ENCODE results near the gene CYS1. TPM values are rescaled to one million over a fixed set of nuclear protein-coding genes. Genes with fewer than 3 reads are reported as not detected.
"Not testable (repeated sequence)": the region's sequence is repeated elsewhere in the genome, so short reads cannot be mapped to it uniquely, and the experiment has no call there.

Gene CYS1
- total and polyA plus RNA-seq, 8 donors = 0.60 to 18.8 (median 15.8) TPM

DNA sequence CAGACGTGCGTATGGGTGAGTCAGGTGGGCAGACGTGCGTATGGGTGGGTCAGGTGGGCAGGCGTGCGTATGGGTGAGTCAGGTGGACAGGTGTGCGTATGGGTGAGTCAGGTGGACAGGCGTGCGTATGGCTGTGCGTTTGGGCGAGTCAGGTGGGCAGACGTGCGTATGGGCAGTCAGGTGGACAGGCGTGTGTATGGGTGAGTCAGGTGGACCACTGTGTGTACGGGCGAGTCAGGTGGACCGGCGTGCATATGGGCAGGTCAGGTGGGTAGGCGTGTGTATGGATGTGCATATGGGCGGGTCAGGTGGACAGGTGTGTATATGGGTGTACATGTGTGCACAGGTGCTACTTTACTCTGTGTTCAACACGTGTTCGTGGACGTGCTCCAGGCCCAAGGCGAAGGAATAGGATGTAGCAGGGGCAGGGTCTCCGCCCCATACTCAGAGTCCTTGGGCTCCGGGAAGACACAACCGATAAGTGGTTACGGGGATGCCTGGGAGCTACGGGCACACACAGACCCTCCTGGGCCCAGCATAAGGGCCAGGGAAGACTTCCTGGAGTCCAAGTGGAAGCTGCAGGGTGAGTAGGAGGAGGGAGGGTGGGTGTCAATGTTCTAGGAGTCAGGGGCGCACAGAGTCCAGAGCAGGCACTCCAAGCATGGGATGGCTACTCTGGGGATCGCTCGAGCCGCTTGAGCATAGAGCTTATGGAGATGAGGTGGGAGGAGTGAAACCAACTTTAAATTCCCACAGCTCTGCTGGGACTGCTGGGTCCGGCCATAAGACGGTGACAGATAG is 64.0 kb downstream of the CYS1 start:
- ATAC-seq (no peak), DNase-seq (no peak)

DNA sequence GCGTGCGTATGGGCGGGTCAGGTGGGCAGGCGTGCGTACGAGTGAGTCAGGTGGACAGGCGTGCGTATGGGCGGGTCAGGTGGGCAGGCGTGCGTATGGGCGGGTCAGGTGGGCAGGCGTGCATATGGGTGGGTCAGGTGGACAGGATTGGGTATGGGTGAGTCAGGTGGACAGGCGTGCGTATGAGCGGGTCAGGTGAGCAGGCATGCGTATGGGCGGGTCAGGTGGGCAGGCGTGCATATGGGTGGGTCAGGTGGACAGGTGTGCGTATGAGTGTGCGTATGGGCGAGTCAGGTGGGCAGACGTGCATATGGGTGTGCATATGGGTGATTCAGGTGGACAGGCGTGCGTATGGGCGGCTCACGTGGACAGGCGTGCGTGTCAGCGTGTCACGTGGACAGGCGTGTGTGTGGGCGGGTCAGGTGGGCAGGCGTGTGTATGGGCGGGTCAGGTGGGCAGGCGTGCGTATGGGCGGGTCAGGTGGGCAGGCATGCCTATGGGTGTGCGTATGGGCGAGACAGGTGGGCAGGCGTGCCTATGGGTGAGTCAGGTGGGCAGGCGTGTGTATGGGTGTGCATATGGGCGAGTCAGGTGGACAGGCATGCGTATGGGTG is 64.7 kb downstream of the CYS1 start:
- H3K4me3 ChIP-seq; intact Hi-C loops (cut with DNase I); H3K9me3 ChIP-seq; H3K36me3 ChIP-seq; ATAC-seq; H3K27me3 ChIP-seq; H3K27ac ChIP-seq; DNase-seq: not testable (repeated sequence)
- H3K4me1 ChIP-seq = peaks cover 0 to 18% of the 10 kb centered on the region in 2 donors

More for the DNA sequence above, 64.0 kb downstream of the CYS1 start:
- no peak overlapping the region for H3K4me3 ChIP-seq
- H3K36me3 ChIP-seq = no peaks in the 10 kb centered on the region
- intact Hi-C loops (cut with DNase I) = no loop called here
- peaks cover 0 to 18% of the 10 kb centered on the region in 2 donors for H3K4me1 ChIP-seq
- H3K9me3 ChIP-seq = no peaks in the 10 kb centered on the region
- no peak for TF ChIP-seq CTCF (IDR thresholded peaks at IDR 0.05)
- no peak overlapping the region for H3K27ac ChIP-seq
- H3K27me3 ChIP-seq = no peaks in the 10 kb centered on the region

DNA sequence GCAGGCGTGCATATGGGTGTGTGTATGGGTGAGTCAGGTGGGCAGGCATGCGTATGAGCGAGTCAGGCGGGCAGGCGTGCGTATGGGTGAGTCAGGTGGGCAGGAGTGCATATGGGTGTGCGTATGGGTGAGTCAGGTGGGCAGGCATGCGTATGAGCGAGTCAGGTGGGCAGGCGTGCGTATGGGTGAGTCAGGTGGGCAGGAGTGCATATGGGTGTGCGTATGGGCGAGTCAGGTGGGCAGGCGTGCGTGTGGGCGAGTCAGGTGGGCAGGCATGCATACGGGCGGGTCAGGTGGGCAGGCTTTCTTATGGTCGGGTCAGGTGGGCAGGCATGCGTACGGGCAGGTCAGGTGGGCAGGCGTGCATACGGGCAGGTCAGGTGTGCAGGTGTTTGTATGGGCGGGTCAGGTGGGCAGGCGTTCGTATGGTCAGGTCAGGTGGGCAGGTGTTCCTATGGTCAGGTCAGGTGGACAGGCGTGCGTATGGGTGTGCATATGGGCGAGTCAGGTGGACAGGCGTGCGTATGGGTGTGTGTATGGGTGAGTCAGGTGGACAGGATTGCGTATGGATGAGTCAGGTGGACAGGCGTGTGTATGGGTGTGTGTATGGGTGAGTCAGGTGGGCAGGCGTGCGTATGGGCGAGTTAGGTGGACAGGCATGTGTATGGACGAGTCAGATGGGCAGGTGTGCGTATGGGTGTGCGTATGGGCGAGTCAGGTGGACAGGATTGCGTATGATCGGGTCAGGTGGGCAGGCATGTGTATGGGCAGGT is 65.6 kb downstream of the CYS1 start:
- no peak for DNase-seq
- intact Hi-C loops (cut with DNase I) = no loop called here
- Histone ChIP-seq H3K27ac (no peak overlapping the region), H3K4me1 (peaks cover 3 to 21% of the 10 kb centered on the region in 2 donors), H3K36me3 (no peaks in the 10 kb centered on the region), H3K4me3 (no peak overlapping the region), H3K27me3 (no peaks in the 10 kb centered on the region), H3K9me3 (no peaks in the 10 kb centered on the region)
- no peak for ATAC-seq
- no peak for TF ChIP-seq CTCF (IDR thresholded peaks at IDR 0.05)

- DNase-seq = peak in 1 of 4 donors; percentile 23
- H3K4me1 ChIP-seq = peaks cover 7 to 14% of the 10 kb centered on the region in 2 donors
- ATAC-seq; H3K9me3 ChIP-seq; H3K27me3 ChIP-seq; H3K4me3 ChIP-seq; intact Hi-C loops (cut with DNase I); H3K27ac ChIP-seq; H3K36me3 ChIP-seq: not testable (repeated sequence)
These were observed 66.4 kb downstream of the CYS1 start for GRCh38 chr2:10013651-10014417.

DNA sequence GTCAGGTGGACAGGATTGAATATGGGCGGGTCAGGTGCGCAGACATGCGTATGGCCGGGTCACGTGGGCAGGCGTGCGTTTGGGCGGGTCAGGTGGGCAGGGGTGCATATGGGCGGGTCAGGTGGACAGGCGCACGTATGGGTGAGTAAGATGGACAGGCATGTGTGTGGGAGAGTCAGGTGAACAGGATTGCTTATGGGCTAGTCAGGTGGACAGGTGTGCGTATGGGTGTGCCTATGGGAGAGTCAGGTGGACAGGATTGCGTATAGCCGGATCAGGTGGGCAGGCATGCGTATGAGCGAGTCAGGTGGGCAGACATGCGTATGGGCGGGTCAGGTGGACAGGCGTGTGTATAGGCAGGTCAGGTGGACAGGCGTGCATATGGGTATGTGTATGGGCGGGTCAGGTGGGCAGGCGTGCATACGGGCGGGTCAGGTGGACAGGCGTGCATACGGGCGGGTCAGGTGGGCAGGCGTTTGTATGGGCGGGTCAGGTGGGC is 67.2 kb downstream of the CYS1 start:
- Histone ChIP-seq H3K27me3 (no peaks in the 10 kb centered on the region), H3K4me1 (peaks cover 7 to 8% of the 10 kb centered on the region in 2 donors), H3K4me3 (no peak overlapping the region), H3K27ac (no peak overlapping the region), H3K36me3 (no peaks in the 10 kb centered on the region), H3K9me3 (no peaks in the 10 kb centered on the region)
- TF ChIP-seq CTCF (IDR thresholded peaks at IDR 0.05) = no peak
- intact Hi-C loops (cut with DNase I) = no loop called here
- peak in 1 of 4 donors; percentile 36 for DNase-seq
- ATAC-seq = no peak

DNA sequence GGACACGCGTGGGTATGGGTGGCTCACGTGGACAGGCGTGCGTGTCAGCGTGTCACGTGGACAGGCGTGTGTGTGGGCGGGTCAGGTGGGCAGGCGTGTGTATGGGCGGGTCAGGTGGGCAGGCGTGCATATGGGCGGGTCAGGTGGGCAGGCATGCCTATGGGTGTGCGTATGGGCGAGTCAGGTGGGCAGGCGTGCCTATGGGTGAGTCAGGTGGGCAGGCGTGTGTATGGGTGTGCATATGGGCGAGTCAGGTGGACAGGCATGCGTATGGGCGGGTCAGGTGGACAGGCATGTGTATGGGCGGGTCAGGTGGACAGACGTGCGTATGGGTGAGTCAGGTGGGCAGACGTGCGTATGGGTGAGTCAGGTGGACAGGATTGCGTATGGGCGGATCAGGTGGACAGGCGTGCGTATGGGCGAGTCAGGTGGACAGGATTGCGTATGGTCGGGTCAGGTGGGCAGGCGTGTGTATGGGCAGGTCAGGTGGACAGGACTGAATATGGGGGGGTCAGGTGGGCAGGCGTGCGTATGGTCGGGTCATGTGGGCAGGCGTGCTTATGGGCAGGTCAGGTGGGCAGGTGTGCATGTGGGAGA is 67.7 kb downstream of the CYS1 start:
- H3K27ac ChIP-seq; H3K36me3 ChIP-seq; H3K4me1 ChIP-seq; ATAC-seq; H3K4me3 ChIP-seq; H3K9me3 ChIP-seq; intact Hi-C loops (cut with DNase I); H3K27me3 ChIP-seq: not testable (repeated sequence)
- peak in 1 of 4 donors; percentile 18 for DNase-seq

GRCh38 chr2:10011606-10012325 is 68.4 kb downstream of the CYS1 start:
- ATAC-seq; H3K4me3 ChIP-seq; H3K27ac ChIP-seq; intact Hi-C loops (cut with DNase I); H3K36me3 ChIP-seq; H3K27me3 ChIP-seq; H3K4me1 ChIP-seq; H3K9me3 ChIP-seq: not testable (repeated sequence)
- peak in 1 of 4 donors; percentile 32 for DNase-seq

- Histone ChIP-seq H3K27me3 (peaks cover 0 to 10% of the 10 kb centered on the region in 2 donors), H3K4me1 (peaks cover 7 to 11% of the 10 kb centered on the region in 2 donors)
- H3K36me3 ChIP-seq; H3K4me3 ChIP-seq; H3K9me3 ChIP-seq; H3K27ac ChIP-seq; intact Hi-C loops (cut with DNase I); ATAC-seq: not testable (repeated sequence)
- DNase-seq = peak in 1 of 4 donors; percentile 28
These were observed 69.2 kb downstream of the CYS1 start for GRCh38 chr2:10010861-10011605.

Data from left lung (tissue), 10 donors.